GM12801 (cell line): ENCODE measurements around the gene TNS3.
A peak's percentile ranks its signal among the peaks of the same experiment; 100 is the strongest.

Source experiments
- CTCF ChIP-seq: IDR thresholded peaks from one replicate; pipeline ENCODE4 v1.5.1; 2011; ENCODE audit warnings: control low read depth; ENCODE audit not compliant: insufficient read length; ENCODE audit errors: extremely low read depth

The TNS3 gene

GRCh38 chr7:47271749-47272148 lies 310.2 kb downstream of the TNS3 start:
- TF ChIP-seq CTCF, result no peak

- no peak for TF ChIP-seq CTCF
These were observed 312.8 kb downstream of the TNS3 start for GRCh38 chr7:47268851-47269836.

- no peak for TF ChIP-seq CTCF
These were observed 314.6 kb downstream of the TNS3 start for GRCh38 chr7:47267346-47267745.

GRCh38 chr7:47266799-47267198 lies 315.1 kb downstream of the TNS3 start:
- TF ChIP-seq CTCF, result no peak

- TF ChIP-seq CTCF, result peak; percentile 82
These were observed 315.7 kb downstream of the TNS3 start for GRCh38 chr7:47266131-47266706.

- no peak for TF ChIP-seq CTCF
These were observed 316.3 kb downstream of the TNS3 start for GRCh38 chr7:47265621-47266020.

- no peak for TF ChIP-seq CTCF
These were observed 317.8 kb downstream of the TNS3 start for GRCh38 chr7:47264021-47264651.
